Keratinocyte (primary cell): Measurements from ENCODE around the gene SH2B2. TPM values are rescaled to one million over a fixed set of nuclear protein-coding genes. Genes with fewer than 3 reads are reported as not detected.

ENCODE experiments used
- DNase-seq: peaks from one replicate; pipeline ENCODE4 v3.0.0-alpha.2; 2011; ENCODE audit warnings: low read depth, missing footprints, low spot score
- FAIRE-seq: peaks from 2 replicates; lab custom pipeline; 2011; peaks lifted over from hg19 to GRCh38; lab: Jason Lieb, UNC
- H2AFZ ChIP-seq: 2 replicates; pipeline ENCODE4 v1.6.0; 2012; ENCODE audit warnings: low read length, control low read depth, inconsistent platforms; ENCODE audit not compliant: control insufficient read depth
- H3K27ac ChIP-seq: 2 replicates; pipeline ENCODE4 v1.5.1; 2011; ENCODE audit warnings: low read length; ENCODE audit not compliant: control insufficient read depth, insufficient read depth
- H3K27me3 ChIP-seq: 3 replicates; pipeline ENCODE4 v1.6.0; 2011; ENCODE audit warnings: low read length; ENCODE audit not compliant: control insufficient read depth, insufficient read depth; ENCODE audit errors: extremely low read depth
- H3K36me3 ChIP-seq, 2 experiments: 2 replicates in 1 of 2; 3 replicates in 1 of 2; pipeline ENCODE4 v1.5.1; 2011; ENCODE audit warnings: low read length in 2 of 2, mild to moderate bottlenecking in 1 of 2; ENCODE audit not compliant: control insufficient read depth in 2 of 2, insufficient read depth in 2 of 2; ENCODE audit errors: extremely low read depth in 1 of 2
- H3K4me1 ChIP-seq: 3 replicates; pipeline ENCODE4 v1.5.1; 2011; ENCODE audit warnings: low read length; ENCODE audit not compliant: control insufficient read depth, insufficient read depth; ENCODE audit errors: extremely low read depth
- H3K4me2 ChIP-seq: 3 replicates; pipeline ENCODE4 v1.6.0; 2011; ENCODE audit warnings: low read depth, low read length; ENCODE audit not compliant: control insufficient read depth, insufficient read depth; ENCODE audit errors: extremely low read depth
- H3K4me3 ChIP-seq, 3 experiments: fragments of 200-600 bp in 1 of 3; sonication (generic) in 1 of 3; 2 replicates in 2 of 3; 3 replicates in 1 of 3; pipeline ENCODE4 v1.5.1; 2011 to 2016; ENCODE audit warnings: low read length in 3 of 3, mild to moderate bottlenecking in 3 of 3, control low read depth in 2 of 3, inconsistent platforms in 1 of 3, low read depth in 1 of 3, mixed read lengths in 1 of 3, mixed run types in 1 of 3, moderate library complexity in 1 of 3; ENCODE audit not compliant: control insufficient read depth in 2 of 3, insufficient read depth in 2 of 3; ENCODE audit errors: extremely low read depth in 1 of 3
- H3K79me2 ChIP-seq: 2 replicates; pipeline ENCODE4 v1.6.0; 2012; ENCODE audit warnings: low read length; ENCODE audit not compliant: control insufficient read depth, insufficient read depth
- H3K9ac ChIP-seq: 3 replicates; pipeline ENCODE4 v1.6.0; 2011; ENCODE audit warnings: low read length; ENCODE audit not compliant: control insufficient read depth, insufficient read depth; ENCODE audit errors: extremely low read depth
- H3K9me1 ChIP-seq: 3 replicates; pipeline ENCODE4 v1.6.0; 2011; ENCODE audit warnings: low read length; ENCODE audit not compliant: control insufficient read depth, insufficient read depth; ENCODE audit errors: extremely low read depth
- H3K9me3 ChIP-seq: 2 replicates; pipeline ENCODE4 v1.5.1; 2012; ENCODE audit warnings: low read depth, low read length; ENCODE audit not compliant: control insufficient read depth
- H4K20me1 ChIP-seq: 3 replicates; pipeline ENCODE4 v1.6.0; 2011; ENCODE audit warnings: low read length; ENCODE audit not compliant: control insufficient read depth, insufficient read depth; ENCODE audit errors: extremely low read depth
- EZH2 ChIP-seq: IDR thresholded peaks from one replicate; pipeline ENCODE4 v1.6.1; 2012; ENCODE audit warnings: inconsistent platforms, mild to moderate bottlenecking, low read length, moderate library complexity
- dilution Hi-C: fragments of 300-500 bp; cut with MboI; formaldehyde crosslinking; loops from one replicate; pipeline ENCODE4 v1.7.0; 2020; ENCODE audit warnings: low sequenced_read_pairs; ENCODE audit not compliant: extremely low pct_ligation_motif_present
- polyA plus RNA-seq, 5 experiments: library from polyadenylated mRNA; depleted of rRNA in 3 of 5; stranded (reverse) in 3 of 5; stranded (forward) in 1 of 5; unstranded in 1 of 5; fragments of >200 nt; gene quantifications; 1 replicate in 1 of 5; 2 replicates in 3 of 5; 3 replicates in 1 of 5; pipeline versions ENCODE4 v1.2.1 to v1.2.3, GENCODE V29; 2011 to 2012; ENCODE audit warnings: missing spikeins in 2 of 5, low read depth in 1 of 5, low replicate concordance in 1 of 5
- TF ChIP-seq, protein P1 (sequence below), 3 experiments: IDR thresholded peaks in 1 of 3; conservative IDR thresholded peaks in 1 of 3; optimal IDR thresholded peaks in 1 of 3; 2 replicates in 2 of 3; 3 replicates in 1 of 3; pipeline versions ENCODE3 to v1.5.1; 2011; ENCODE audit warnings: low read length in 3 of 3, mild to moderate bottlenecking in 3 of 3, moderate library complexity in 2 of 3, control low read depth in 1 of 3, inconsistent platforms in 1 of 3; ENCODE audit not compliant: insufficient read depth in 2 of 3; ENCODE audit errors: extremely low read depth in 1 of 3

SH2B2 gene
- polyA plus RNA-seq, 1 donor (not counting 4 experiments of a cell fraction or from before 2014, with no cell fraction given): 0.59 TPM

DNA sequence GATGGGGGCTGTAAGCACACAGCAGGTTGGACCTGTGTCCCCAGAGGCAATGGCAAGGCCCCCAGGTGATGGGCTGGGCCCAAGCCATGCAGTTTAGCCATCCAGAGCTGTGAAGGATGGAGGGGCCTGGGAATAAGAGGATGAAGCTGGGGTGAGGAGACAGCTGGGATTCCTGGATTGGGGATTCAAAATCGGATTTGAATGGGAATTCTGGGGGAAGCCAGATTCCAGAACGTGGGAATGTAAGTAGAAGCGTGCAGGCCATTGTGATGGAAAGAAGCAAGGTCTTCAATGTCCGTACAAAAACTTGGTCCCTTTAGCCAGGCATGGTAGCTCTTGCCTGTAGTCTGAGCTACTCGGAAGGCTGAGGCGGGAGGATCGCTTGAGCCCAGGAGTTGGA, 9.8 kb downstream of the SH2B2 start:
- H3K9me1 ChIP-seq: no peaks in the 10 kb centered on the region
- dilution Hi-C loops: no loop called here
- no peak overlapping the region for H3K4me3 ChIP-seq
- no peak for TF ChIP-seq EZH2
- TF ChIP-seq, protein P1, sequence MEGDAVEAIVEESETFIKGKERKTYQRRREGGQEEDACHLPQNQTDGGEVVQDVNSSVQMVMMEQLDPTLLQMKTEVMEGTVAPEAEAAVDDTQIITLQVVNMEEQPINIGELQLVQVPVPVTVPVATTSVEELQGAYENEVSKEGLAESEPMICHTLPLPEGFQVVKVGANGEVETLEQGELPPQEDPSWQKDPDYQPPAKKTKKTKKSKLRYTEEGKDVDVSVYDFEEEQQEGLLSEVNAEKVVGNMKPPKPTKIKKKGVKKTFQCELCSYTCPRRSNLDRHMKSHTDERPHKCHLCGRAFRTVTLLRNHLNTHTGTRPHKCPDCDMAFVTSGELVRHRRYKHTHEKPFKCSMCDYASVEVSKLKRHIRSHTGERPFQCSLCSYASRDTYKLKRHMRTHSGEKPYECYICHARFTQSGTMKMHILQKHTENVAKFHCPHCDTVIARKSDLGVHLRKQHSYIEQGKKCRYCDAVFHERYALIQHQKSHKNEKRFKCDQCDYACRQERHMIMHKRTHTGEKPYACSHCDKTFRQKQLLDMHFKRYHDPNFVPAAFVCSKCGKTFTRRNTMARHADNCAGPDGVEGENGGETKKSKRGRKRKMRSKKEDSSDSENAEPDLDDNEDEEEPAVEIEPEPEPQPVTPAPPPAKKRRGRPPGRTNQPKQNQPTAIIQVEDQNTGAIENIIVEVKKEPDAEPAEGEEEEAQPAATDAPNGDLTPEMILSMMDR (optimal IDR thresholded peaks at IDR 0.05 in 1 of 3, IDR thresholded peaks at IDR 0.05 in 1 of 3, conservative IDR thresholded peaks at IDR 0.05 in 1 of 3; ENCODE audit: extremely low read depth in 1 of 3, insufficient read depth in 2 of 3, low read length in 3 of 3): no peak
- no peaks in the 10 kb centered on the region for H3K4me1 ChIP-seq
- DNase-seq (no peak), FAIRE-seq (no peak)
- H4K20me1 ChIP-seq: no peaks in the 10 kb centered on the region
- no peak overlapping the region for H2AFZ ChIP-seq
- no peak overlapping the region for H3K4me2 ChIP-seq
- H3K9me3 ChIP-seq: no peaks in the 10 kb centered on the region
- H3K9ac ChIP-seq: no peak overlapping the region
- no peak overlapping the region for H3K27ac ChIP-seq
- no peaks in the 10 kb centered on the region for H3K36me3 ChIP-seq
- H3K27me3 ChIP-seq: peaks cover 13% of the 10 kb centered on the region
- no peaks in the 10 kb centered on the region for H3K79me2 ChIP-seq

DNA sequence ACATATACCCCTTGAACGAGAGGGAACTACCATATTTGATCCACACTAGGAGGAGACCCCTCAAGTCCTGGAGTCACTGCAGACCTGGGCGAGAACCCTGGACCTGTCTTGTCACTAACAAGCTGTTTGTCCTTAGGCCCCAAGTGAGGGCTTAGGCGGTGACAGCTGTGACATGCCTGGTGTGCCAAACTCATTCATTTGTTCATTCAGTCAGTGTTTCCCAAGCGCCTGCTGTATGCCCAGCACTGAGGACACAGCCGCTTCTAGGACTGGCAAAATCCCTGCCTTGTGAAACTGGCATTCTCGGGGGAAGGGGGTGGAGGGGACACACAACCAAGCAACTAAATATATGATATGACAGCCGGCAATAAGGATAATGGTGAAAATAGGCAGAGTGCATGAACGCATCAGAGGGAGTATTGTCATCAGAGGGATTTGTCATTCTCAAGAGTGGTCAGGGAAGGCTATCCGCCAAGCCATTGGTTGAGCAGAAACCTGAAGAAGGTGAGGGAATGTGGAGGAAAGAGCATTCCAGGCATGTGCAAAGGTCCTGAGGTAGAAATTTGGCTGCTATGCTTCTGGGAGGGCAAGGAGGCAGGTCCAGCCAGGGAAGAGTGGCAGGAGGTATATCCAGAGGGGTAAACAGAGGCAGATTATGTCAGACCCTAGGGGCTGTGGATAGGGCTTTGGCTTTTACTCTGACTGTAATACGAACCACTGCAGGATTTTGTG, 11.0 kb downstream of the SH2B2 start:
- no peak for FAIRE-seq
- Histone ChIP-seq H3K9ac (no peak overlapping the region), H3K27me3 (peaks cover 10% of the 10 kb centered on the region), H3K9me3 (no peaks in the 10 kb centered on the region), H3K4me2 (no peak overlapping the region), H3K36me3 (no peaks in the 10 kb centered on the region), H2AFZ (no peak overlapping the region), H4K20me1 (no peaks in the 10 kb centered on the region), H3K4me1 (no peaks in the 10 kb centered on the region), H3K79me2 (no peaks in the 10 kb centered on the region), H3K9me1 (no peaks in the 10 kb centered on the region), H3K27ac (no peak overlapping the region), H3K4me3 (no peak overlapping the region)
- dilution Hi-C loops: no loop called here
- DNase-seq: no peak
- no peak for TF ChIP-seq EZH2
- TF ChIP-seq, protein P1 (optimal IDR thresholded peaks at IDR 0.05 in 1 of 3, IDR thresholded peaks at IDR 0.05 in 1 of 3, conservative IDR thresholded peaks at IDR 0.05 in 1 of 3; ENCODE audit: extremely low read depth in 1 of 3, insufficient read depth in 2 of 3, low read length in 3 of 3): no peak
